K562 (cell line): ENCODE data around the gene ABHD14A. TPM values are rescaled to one million over a fixed set of nuclear protein-coding genes. Genes with fewer than 3 reads are reported as not detected.

Experiments
- CBFA2T2 ChIP-seq: fragments of 450-650 bp; conservative IDR thresholded peaks from 2 replicates; pipeline ENCODE4 v1.6.1; 2017; ENCODE audit warnings: mild to moderate bottlenecking
- CCNT2 ChIP-seq: IDR thresholded peaks from 2 replicates; pipeline ENCODE4 v1.6.1; 2011; ENCODE audit warnings: borderline replicate concordance, low read depth, mild to moderate bottlenecking, moderate library complexity, mixed read lengths, low read length; ENCODE audit not compliant: insufficient read length; ENCODE audit errors: extremely low read depth
- CTBP1 ChIP-seq: fragments of 450-650 bp; IDR thresholded peaks from 2 replicates; pipeline ENCODE4 v1.6.1; 2016; ENCODE audit warnings: borderline replicate concordance
- DIDO1 ChIP-seq: fragments of 450-650 bp; IDR thresholded peaks from 2 replicates; pipeline ENCODE4 v1.6.1; 2016; ENCODE audit warnings: low read depth, missing biosample characterization, missing genetic modification characterization
- E2F3 ChIP-seq: fragments of 250-450 bp; sonication (Bioruptor Pico); IDR thresholded peaks from 2 replicates; pipeline ENCODE4 v1.4.0; 2020; ENCODE audit warnings: mild to moderate bottlenecking
- ELF4 ChIP-seq: fragments of 450-650 bp; formaldehyde crosslinking; IDR thresholded peaks from 2 replicates; pipeline ENCODE4 v1.4.0; 2022; ENCODE audit warnings: missing genetic modification characterization
- ETV1 ChIP-seq: fragments of 450-650 bp; conservative IDR thresholded peaks from 2 replicates; pipeline ENCODE4 v1.6.1; 2016; ENCODE audit warnings: missing genetic modification characterization, control low read depth, low read depth, missing compliant biosample characterization
- FOXJ2 ChIP-seq: fragments of 200-800 bp; sonication (Bioruptor generic); IDR thresholded peaks from 2 replicates; pipeline ENCODE4 v1.6.1; 2016; ENCODE audit warnings: missing genetic modification characterization, missing compliant biosample characterization
- IFI16 ChIP-seq: fragments of 250-450 bp; sonication (Bioruptor Pico); IDR thresholded peaks from 2 replicates; pipeline ENCODE4 v2.1.2; 2022; ENCODE audit warnings: mild to moderate bottlenecking, inconsistent platforms
- KDM2B ChIP-seq: fragments of 250-450 bp; sonication (Bioruptor Pico); IDR thresholded peaks from 2 replicates; pipeline ENCODE4 v1.8.0; 2021; ENCODE audit warnings: mild to moderate bottlenecking, moderate library complexity
- KDM4B ChIP-seq, 2 experiments: fragments of 450-650 bp in 1 of 2; sonication (generic) in 1 of 2; IDR thresholded peaks; 2 replicates each; pipeline ENCODE4 v1.6.1; 2016 to 2017; ENCODE audit warnings: borderline replicate concordance in 2 of 2, antibody characterized with exemption in 1 of 2, low read depth in 1 of 2, mild to moderate bottlenecking in 1 of 2
- KLF1 ChIP-seq: fragments of 450-650 bp; IDR thresholded peaks from 2 replicates; pipeline ENCODE4 v1.6.1; 2016; ENCODE audit warnings: missing genetic modification characterization, missing compliant biosample characterization
- MCM3 ChIP-seq: fragments of 450-650 bp; IDR thresholded peaks from 2 replicates; pipeline ENCODE4 v1.6.1; 2016
- MXI1 ChIP-seq: IDR thresholded peaks from 2 replicates; pipeline ENCODE4 v1.6.1; 2011; ENCODE audit warnings: low read depth, mild to moderate bottlenecking, improper control_type of control experiment, low read length
- PHF20 ChIP-seq: fragments of 450-650 bp; IDR thresholded peaks from 2 replicates; pipeline ENCODE4 v1.6.1; 2018; ENCODE audit not compliant: partially characterized antibody
- RBM22 ChIP-seq: fragments of 200-400 bp; formaldehyde crosslinking; IDR thresholded peaks from 2 replicates; pipeline ENCODE4 v1.6.1; 2018; ENCODE audit warnings: low read length, low read depth; ENCODE audit not compliant: poor library complexity, severe bottlenecking
- SUPT5H ChIP-seq: fragments of 450-650 bp; IDR thresholded peaks from 2 replicates; pipeline ENCODE4 v1.6.1; 2016
- TAF15 ChIP-seq: fragments of 200-400 bp; formaldehyde crosslinking; IDR thresholded peaks from 2 replicates; pipeline ENCODE4 v1.6.1; 2017; ENCODE audit warnings: mild to moderate bottlenecking, low read depth, low read length, moderate library complexity
- ZC3H8 ChIP-seq: fragments of 450-650 bp; IDR thresholded peaks from 2 replicates; pipeline ENCODE4 v1.6.1; 2017
- ZEB2 ChIP-seq: fragments of 450-650 bp; IDR thresholded peaks from 2 replicates; pipeline ENCODE4 v1.6.1; 2016
- ZNF134 ChIP-seq: fragments of 250-450 bp; sonication (Bioruptor Pico); conservative IDR thresholded peaks from 2 replicates; pipeline ENCODE4 v1.4.0; 2020
- ZNF263 ChIP-seq: sonication (generic); formaldehyde crosslinking; IDR thresholded peaks from 2 replicates; pipeline ENCODE4 v1.8.0; 2022; ENCODE audit warnings: mild to moderate bottlenecking, missing genetic modification reagents, borderline replicate concordance
- ZNF316 ChIP-seq: fragments of 450-650 bp; IDR thresholded peaks from 2 replicates; pipeline ENCODE4 v1.6.1; 2016
- ZNF699 ChIP-seq: fragments of 250-450 bp; sonication (Bioruptor Pico); IDR thresholded peaks from 2 replicates; pipeline ENCODE4 v1.8.0; 2021; ENCODE audit warnings: mild to moderate bottlenecking, moderate library complexity; ENCODE audit not compliant: insufficient replicate concordance
- polyA plus RNA-seq, 8 experiments: library from polyadenylated mRNA; depleted of rRNA in 4 of 8; stranded (reverse) in 5 of 8; unstranded in 3 of 8; fragments of >200 nt; fragmentation: Nextera tagmentation in 2 of 8; fragmentation: Illumina TruSeq in 1 of 8; extraction: Ambion mirVana in 2 of 8; extraction: Trizol in 1 of 8; gene quantifications; 2 replicates each; pipeline versions ENCODE4 v1.2.1 to v1.2.3, GENCODE V29; 2011 to 2014; ENCODE audit warnings: inconsistent platforms in 1 of 8, missing spikeins in 1 of 8
- total RNA-seq, 7 experiments: library from RNA; depleted of rRNA in 6 of 7; stranded (reverse); fragments of >200 nt in 6 of 7; fragmentation: Illumina TruSeq in 2 of 7; extraction: Trizol in 2 of 7; gene quantifications; 2 replicates each; pipeline versions ENCODE4 v1.2.1 to v1.2.3, GENCODE V29; 2011 to 2021; ENCODE audit warnings: low replicate concordance in 1 of 7
- TF ChIP-seq, protein P1 (sequence below), 2 experiments: fragments of 200-800 bp in 1 of 2; sonication (Bioruptor generic) in 1 of 2; sonication (generic) in 1 of 2; formaldehyde crosslinking in 1 of 2; IDR thresholded peaks in 1 of 2; conservative IDR thresholded peaks in 1 of 2; 2 replicates each; pipeline versions ENCODE4 v1.5.0 to v1.6.1; 2016 to 2020; ENCODE audit warnings: missing compliant biosample characterization in 1 of 2, missing genetic modification characterization in 1 of 2, missing genetic modification reagents in 1 of 2
- TF ChIP-seq, protein P2 (sequence below): sonication (generic); formaldehyde crosslinking; IDR thresholded peaks from 2 replicates; pipeline ENCODE4 v1.9.0; 2022; ENCODE audit warnings: mild to moderate bottlenecking, missing genetic modification reagents
- TF ChIP-seq, protein P3 (sequence below): IDR thresholded peaks from 2 replicates; pipeline ENCODE4 v1.6.1; 2012; ENCODE audit warnings: low read depth, low read length, improper control_type of control experiment, borderline replicate concordance

ABHD14A gene
- total and polyA plus RNA-seq, 9 of the 15 experiments (the other 6 are each of a cell fraction or from before 2014, with no cell fraction given) = 0.90 to 10.5 (median 8.3) TPM

DNA sequence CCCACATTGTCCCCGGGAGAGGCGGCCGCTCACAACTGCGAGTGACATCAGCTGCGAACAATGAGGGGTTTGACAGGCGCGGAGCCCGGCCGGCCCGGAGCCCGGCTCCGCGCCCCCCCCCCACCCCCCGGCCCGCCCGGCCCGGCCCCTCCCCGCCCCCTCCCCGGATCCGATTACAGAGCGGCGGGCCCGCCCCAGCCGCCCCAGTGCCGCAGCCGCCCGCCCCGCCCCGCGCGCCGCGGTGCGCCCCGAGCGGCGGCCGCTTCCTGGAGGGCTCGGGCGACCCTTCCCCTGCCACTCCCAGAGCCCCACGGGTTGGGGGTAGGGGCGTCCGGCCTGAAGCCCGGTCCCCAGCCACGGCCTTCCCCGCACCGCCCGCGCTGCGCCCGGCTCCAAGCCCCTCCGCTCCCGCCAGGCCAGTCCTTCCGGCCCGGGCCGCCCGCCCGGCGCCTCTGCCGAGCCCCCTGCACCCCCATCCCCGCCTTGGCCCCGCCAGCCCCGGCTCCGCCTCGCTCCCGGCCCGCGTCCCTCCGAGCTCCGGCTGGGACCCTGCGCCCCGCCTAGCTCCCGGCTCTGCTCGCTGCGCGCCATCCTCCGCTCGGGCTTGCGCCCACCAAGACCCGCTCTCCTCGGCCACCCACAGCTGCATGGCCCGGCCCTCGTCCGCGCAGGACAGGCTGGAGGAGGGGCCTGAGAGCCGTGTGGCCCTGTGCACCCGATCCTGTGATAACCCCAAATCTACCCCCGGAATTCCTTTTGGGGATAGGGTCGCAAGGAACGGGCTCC is 7.3 kb upstream of the ABHD14A start, which contains the start of gene PCBP4 (continued):
- TF ChIP-seq, protein P1, sequence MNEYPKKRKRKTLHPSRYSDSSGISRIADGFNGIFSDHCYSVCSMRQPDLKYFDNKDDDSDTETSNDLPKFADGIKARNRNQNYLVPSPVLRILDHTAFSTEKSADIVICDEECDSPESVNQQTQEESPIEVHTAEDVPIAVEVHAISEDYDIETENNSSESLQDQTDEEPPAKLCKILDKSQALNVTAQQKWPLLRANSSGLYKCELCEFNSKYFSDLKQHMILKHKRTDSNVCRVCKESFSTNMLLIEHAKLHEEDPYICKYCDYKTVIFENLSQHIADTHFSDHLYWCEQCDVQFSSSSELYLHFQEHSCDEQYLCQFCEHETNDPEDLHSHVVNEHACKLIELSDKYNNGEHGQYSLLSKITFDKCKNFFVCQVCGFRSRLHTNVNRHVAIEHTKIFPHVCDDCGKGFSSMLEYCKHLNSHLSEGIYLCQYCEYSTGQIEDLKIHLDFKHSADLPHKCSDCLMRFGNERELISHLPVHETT (CRISPR knock-in tag; conservative IDR thresholded peaks at IDR 0.05 in 1 of 2, IDR thresholded peaks at IDR 0.05 in 1 of 2) = 0 out of 4 replicates have a peak, but pooled peaks of 1 of the 2 experiments have one; percentile 25
- no peak for TF ChIP-seq ZNF134 (CRISPR knock-in tag)
- no peak for TF ChIP-seq E2F3 (CRISPR knock-in tag)
- TF ChIP-seq ZC3H8 = no peak
- TF ChIP-seq ZEB2 = no peak
- no peak for TF ChIP-seq CBFA2T2
- no peak for TF ChIP-seq DIDO1 (tag)
- no peak for TF ChIP-seq PHF20
- peak; percentile 44; the same call in 1 of the 2 replicates for TF ChIP-seq SUPT5H
- TF ChIP-seq ZNF316 = no peak
- TF ChIP-seq, protein P2, sequence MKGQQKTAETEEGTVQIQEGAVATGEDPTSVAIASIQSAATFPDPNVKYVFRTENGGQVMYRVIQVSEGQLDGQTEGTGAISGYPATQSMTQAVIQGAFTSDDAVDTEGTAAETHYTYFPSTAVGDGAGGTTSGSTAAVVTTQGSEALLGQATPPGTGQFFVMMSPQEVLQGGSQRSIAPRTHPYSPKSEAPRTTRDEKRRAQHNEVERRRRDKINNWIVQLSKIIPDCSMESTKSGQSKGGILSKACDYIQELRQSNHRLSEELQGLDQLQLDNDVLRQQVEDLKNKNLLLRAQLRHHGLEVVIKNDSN (CRISPR knock-in tag) = no peak
- no peak for TF ChIP-seq MCM3
- no peak for TF ChIP-seq KLF1 (tag)
- TF ChIP-seq IFI16 = no peak
- no peak for TF ChIP-seq RBM22
- no peak for TF ChIP-seq ZNF263 (CRISPR knock-in tag)
- no peak for TF ChIP-seq KDM4B (IDR thresholded peaks at IDR 0.05; ENCODE audit: borderline replicate concordance in 2 of 2, low read depth in 1 of 2)
- no peak for TF ChIP-seq MXI1
- TF ChIP-seq ELF4 (CRISPR knock-in tag) = no peak
- no peak for TF ChIP-seq TAF15
- TF ChIP-seq, protein P3, sequence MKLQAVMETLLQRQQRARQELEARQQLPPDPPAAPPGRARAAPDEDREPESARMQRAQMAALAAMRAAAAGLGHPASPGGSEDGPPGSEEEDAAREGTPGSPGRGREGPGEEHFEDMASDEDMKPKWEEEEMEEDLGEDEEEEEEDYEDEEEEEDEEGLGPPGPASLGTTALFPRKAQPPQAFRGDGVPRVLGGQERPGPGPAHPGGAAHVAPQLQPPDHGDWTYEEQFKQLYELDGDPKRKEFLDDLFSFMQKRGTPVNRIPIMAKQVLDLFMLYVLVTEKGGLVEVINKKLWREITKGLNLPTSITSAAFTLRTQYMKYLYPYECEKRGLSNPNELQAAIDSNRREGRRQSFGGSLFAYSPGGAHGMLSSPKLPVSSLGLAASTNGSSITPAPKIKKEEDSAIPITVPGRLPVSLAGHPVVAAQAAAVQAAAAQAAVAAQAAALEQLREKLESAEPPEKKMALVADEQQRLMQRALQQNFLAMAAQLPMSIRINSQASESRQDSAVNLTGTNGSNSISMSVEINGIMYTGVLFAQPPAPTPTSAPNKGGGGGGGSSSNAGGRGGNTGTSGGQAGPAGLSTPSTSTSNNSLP = no peak
- TF ChIP-seq KDM2B = no peak
- TF ChIP-seq CTBP1 = peak; percentile 21; the same call in 1 of the 2 replicates
- TF ChIP-seq CCNT2 = peak; percentile 45
- TF ChIP-seq ETV1 (tag) = no peak
- no peak for TF ChIP-seq FOXJ2 (tag)
- no peak for TF ChIP-seq ZNF699
